ENCODE measurements around the gene RAB1A.
A peak's percentile ranks its signal among the peaks of the same experiment; 100 is the strongest.
"Not testable (repeated sequence)": the region's sequence is repeated elsewhere in the genome, so short reads cannot be mapped to it uniquely, and the experiment has no call there.

The RAB1A gene

DNA sequence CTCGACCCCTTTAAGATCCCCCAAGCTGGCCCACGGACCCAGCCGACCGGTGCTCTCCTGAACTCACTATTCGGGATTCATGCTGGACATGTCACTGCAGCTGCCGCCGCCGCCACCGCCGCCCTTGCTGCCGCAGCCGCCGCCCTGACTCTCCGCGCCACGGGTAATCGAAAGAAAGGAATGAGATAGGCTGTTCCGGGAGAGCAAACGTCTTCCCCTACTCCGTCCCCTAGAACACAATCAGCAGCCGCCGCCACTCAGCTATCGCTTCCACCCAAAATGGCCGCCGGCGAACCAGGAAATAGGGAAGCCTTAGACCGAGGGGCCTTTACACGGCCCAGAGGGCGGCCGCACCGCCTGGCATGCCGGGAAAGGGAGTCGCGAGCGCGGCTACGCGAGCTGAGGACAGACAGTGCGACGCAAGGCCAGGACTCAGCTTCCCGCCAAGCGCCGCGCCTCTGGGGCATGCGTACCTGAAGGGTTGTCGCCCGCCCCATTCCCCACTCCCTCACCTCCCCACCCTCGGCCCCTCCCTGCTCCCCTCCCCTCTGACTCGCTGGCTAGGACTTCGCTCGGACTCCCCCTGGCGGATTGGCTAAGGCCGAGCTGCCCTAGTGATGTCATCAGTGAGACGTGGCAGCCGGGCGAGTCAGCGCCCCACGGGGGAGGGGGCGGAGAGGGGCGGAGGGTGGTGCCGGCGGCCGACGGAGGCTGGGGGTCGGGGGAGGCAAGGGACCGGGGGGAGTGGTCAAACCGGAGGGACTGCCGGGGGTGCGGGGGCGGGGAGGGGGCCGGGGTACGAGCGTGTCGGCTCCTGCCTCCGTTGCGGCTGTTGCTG, at the start of gene RAB1A:
TSS of gene RAB1A (minus strand) at position 281 of the 838 bp plus-strand sequence. CDS start at position 90, 191 bp downstream.
- DNase-seq: peak; percentile 100

DNA sequence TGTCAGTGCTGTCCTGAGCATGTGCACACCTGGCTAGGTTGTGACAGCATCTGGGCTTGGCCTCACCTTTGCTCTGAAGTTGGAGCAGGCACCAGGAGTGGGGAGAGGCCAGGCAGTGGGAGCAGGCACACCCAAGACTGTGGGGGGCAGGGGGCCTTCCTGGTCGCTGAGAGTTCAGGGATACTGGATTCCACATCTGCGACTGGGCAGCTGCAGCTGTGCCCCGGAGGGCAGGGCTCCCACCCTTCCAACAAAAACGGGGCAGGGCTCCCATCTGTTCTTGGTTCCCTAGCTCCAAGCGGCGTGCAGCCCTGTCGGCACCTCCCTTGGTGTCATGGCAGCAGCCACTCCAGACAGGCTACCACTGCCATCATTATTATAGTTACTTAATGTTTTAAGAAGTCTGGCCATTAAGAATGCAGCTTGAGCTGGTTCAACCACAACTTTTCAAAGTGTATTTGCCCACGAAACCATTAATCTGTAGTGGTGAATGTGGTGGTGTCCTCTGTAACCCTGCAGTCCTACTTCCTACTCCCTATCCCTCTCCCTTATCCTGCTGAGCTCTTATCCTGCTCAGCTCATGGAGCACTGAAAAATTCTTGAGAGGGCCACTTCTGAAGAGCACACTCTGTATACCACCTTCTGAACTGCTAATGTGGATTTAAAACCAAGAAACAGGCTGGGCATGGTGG, 48.0 kb upstream of the RAB1A start:
- DNase-seq: no peak

DNA sequence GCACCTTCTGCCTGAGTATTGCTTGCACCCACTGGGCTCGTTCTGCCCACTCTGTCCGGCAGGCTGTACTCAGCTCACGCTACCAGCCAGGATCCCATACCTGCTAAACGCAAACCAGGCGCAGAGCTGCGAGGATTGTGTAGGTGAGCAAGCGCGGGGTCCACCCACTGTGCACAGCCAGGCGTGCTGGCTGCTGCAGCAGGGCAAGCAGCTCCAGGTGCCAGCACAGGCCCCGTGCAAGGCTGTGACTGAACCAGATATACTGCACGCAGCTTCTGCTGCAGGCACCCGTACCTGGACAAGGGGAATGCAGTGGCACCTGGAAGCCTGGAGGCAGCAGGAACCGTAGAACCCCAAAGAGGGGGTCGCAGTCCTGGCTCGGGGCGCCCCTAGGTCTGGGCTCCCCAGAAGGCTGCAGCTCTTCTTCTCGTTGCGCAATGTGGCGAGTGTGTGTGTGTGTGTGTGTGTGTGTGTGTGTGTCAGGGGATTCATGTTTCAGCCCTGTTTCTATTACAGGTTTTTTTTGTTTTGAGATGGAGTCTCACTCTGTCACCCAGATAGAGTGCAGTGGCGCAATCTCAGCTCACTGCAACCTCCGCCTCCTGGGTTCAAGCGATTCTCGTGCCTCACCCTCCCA, 46.1 kb upstream of the RAB1A start:
- no peak for DNase-seq

DNA sequence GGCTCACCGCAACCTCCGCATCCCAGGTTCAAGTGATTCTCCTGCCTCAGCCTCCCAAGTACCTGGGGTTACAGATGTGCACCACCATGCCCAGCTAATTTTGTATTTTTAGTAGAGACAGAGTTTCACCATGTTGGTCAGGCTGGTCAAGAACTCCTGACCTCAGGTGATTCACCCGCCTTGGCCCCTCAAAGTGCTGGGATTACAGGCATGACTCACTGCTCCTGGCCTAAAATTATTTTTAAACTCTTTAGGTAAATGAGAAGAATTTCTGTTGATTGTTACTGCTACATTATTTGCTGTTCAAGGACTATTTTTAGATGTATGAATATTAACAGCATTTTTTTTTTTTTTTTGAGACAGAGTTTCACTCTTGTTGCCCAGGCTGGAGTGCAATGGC, 44.1 kb upstream of the RAB1A start:
- not testable (repeated sequence) for DNase-seq

DNA sequence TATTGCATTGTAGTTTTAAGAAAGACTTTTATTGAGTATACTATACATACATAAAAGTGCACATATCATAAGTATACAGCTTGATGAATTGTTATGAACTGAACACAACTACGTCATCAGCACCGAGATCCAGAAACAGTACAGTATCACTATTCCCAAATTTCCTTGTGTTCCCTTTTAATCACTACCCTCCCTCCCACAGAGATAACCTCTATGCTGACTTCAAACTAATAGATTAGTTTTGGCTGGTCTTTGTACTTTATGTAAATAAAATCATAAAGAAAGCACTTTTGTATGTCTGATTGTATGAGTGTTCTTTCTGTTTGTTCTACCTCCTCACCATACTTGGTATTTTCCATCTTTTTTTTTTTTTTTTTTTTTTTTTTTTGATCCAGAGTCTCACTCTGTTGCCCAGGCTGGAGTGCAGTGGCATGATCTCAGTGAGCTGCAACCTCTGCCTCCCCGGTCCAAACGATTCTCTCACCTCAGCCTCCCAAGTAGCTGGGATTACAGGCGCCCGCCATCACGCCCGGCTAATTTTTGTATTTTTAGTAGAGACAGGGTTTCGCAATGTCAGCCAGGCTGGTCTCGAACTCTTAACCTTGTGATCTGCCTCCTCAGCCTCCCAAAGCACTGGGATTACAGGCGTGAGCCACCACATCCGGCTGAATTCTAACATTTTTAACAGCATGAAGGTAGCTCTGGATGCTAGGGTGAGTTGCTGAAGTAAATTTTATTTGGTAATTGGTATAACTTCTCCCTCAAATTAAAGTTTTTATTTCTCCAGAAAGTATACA, 43.3 kb upstream of the RAB1A start:
- DNase-seq: no peak

DNA sequence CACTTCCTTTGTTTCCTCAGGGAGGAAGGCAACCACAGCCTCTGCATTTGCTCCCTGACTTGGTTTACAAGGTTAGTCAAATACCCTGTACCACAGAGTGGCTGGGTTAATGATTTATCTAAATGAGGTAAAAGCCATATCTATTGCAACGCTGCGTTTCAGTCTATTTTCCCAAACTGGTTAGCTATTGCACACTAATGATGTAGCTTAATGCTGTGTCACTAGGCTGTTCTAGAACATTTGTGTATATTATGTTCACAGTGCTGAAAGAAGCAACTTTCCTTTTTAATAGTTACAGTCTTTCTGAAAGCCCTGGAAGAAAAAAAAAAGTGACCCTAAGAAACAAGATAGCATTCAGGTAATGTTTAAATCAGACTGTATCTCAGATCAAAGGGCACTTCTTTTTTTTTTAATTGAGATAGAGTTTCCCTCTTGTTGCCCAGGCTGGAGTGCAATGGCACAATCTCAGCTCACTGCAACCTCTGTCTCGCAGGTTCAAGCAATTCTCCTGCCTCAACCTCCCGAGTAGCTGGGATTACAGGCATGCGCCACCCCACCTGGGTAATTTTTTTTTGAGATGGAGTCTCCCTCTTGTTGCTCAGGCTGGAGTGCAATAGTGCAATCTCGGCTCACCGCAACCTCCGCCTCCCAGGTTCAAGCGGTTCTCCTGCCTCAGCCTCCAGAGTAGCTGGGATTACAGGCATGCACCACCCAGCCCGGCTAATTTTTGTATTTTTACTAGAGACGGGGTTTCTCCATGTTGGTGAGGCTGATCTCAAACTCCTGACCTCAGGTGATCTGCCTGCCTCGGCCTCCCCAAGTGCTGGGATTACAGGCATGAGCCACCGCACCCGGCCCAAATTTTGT, 40.9 kb upstream of the RAB1A start:
- DNase-seq: not testable (repeated sequence)

DNA sequence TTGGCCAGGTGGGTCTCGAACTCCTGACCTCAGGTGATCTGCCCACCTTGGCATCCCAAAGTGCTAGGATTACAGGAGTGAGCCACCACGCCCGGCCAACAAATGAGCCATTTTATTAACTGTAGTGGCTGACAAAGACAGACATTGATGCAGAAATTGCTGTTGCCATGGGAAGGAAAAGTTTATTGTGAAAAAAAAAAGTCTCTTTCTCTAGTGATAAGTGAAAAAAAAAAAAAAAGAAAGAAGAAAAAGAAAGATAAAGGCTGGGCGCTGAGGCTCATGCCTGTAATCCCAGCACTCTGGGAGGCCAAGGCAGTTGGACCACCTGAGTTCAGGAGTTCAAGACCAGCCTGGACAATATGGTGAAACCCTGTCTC, 39.8 kb upstream of the RAB1A start:
- DNase-seq: no peak

DNA sequence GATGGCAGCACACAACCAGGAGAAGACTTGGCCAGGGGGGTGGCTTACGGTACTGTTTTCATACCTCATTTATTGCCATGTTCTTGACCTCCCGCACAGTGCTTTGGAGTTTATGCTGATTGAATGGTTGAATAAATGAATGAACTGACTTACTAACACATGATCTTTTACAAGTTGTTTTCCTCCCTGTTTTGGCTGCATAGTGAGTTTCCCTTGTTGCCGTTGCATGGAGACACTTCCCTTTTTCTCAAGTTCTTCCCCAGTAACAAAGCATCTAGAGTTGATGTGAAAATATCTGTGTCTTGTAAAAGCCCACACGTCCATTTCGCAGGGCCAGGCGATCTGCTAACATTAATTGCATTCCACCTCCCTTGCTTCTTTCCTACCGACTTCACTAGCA, 35.7 kb upstream of the RAB1A start:
- no peak for DNase-seq

DNA sequence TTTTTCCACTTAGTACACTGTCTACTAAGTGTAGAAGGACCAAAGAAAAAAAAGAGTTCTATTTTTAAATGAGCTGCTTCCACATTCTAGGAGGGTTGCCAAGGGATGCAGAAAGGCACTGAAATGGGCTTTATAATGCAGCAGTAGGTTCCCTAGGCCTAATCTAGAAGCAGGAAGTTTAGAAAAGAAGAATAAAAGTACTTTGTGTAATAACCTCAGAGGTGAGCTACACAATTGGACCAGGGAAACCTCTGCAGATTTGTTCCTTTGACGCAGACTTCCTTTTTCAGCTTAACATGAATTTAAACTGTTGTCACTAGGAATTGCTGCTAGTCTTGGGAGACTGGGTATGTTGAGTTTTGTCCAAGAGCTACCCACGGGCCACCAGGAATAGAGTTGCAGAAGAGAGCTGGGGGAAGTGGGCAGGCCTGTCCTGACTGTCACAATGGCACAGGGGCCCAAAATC, 34.6 kb upstream of the RAB1A start:
- DNase-seq: no peak

DNA sequence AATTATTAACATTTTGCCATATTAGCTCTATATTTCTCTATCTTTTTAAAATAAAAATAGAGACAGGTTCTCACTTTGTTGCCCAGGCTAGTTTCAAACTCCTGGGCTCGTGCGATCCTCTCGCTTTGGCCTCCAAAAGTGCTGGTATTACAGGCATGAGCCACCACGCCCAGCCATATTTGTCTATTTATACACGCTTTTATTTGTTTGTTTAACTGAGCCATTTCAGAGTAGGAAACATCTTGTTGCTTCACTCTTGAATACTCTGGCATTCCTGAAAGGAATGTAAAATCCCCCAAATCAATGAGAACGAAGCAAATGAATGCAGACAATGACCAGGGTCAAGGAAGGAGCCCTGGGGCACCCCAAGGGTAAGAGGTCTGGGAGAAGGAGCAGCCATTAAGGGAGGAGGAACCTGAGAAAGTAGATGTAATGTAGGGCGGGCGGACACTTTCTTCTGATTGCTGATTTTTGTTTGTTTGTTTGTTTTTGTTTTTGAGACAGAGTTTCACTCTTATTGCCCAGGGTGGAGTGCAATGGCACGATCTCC, 31.7 kb upstream of the RAB1A start:
- no peak for DNase-seq

DNA sequence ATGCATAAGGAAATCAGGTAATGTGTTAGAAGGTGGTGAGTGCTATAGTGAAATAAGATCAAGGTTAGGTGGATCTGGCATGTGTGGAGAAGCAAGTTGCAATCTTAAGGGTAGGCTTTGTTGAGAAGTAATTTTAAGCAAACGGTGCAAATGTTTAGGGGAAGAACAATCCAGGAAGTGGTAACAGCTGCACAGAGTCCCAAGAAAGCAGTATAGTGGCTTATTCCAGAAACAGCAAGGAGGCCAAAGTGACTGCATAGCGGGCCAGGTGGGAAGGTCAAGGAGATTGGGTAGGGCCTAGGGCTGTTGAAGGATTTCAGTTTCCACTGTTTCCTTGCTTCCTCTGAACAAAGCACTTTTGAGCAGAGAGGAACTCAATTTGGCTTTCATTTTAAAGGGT, 30.0 kb upstream of the RAB1A start:
- DNase-seq: no peak

DNA sequence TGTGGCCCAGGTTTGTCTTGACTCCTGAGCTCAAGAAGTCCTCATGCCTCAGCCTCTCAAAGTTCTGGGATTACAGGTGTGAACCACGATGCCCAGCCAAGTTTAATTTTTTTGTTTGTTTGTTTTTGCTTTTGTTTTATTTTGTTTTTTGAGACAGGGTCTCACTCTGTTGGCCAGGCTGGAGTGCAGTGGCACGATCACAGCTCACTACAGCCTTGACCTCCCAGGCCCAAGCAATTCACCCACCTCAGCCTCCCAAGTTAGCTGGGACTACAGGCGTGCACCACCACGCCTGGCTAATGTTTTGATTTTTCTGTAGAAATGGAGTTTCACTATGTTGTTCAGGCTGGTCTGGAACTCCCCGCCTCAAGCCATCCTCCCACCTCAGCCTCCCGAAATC, 29.4 kb upstream of the RAB1A start:
- no peak for DNase-seq

DNA sequence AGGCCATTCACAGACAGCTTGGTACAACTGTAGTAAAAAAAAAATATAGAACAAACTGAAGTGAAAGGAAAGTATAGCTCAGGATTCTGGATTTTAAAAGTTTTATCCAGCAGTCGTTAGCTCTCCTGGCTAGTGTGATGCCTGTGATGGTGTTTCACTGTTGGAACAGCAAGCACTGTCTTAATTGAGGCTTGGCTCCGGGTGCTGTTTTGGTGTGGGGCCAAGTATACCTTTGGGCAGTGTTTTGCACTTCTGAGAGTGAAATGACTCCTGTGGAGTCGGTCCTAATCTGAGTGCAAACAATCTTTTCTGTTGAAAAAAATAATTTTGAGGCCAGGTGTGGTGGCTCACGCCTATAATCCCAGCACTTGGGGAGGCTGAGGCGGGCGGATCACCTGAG, 28.7 kb upstream of the RAB1A start:
- no peak for DNase-seq

DNA sequence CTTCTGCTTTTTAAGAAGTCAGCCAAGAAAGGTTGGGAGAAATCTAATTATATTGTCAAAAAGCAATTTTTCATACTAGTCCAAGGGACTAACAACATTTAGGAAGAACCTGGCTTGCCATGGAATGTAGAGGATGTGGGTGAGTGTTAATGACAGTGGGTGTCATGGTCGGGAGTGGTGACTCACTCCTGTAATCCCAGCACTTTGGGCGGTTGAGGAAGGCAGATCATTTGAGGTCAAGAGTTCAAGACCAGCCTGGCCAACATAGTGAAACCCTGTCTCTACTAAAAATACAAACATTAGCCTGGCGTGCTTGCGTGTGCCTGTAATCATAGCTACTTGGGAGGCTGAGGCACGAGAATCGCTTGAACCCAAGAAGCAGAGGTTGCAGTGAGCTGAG, 27.9 kb upstream of the RAB1A start:
- DNase-seq: not testable (repeated sequence)

DNA sequence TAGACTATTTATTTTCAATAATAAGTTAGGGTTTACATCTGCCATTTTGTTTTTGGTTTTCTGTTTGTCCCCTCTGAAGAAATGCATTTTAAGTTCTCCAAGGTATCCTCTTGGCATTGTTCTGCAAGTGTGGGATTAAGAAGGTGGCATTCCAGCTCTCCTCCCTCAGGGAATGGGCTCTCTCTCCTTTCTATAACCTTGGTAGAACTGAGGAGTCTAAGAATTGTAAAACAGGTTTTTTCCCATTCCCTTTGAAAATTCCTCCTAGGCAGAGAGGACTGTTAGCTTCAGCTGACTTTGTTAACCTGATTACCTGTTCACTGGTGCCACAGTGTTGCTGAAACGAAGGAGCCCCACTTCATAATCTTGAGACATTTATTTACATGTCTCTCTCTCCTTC, 26.1 kb upstream of the RAB1A start:
- DNase-seq: no peak

DNA sequence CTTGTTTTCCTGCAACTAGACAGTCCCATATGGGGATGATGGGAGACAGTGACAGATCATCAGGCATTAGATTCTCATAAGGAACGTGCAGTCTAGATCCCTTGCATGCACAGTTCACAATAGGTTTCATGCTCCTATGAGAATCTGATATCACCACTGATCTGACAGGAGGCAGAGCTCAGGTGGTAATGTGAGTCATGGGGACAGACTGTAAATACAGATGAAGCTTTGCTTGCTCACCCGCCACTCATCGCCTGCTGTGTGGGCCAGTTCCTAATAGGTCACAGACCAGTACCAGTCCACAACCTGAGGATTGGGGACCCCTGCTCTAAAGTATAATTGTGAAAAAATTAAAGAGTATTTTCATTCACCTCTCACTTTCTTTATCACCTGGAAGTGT, 23.6 kb upstream of the RAB1A start:
- DNase-seq: no peak

DNA sequence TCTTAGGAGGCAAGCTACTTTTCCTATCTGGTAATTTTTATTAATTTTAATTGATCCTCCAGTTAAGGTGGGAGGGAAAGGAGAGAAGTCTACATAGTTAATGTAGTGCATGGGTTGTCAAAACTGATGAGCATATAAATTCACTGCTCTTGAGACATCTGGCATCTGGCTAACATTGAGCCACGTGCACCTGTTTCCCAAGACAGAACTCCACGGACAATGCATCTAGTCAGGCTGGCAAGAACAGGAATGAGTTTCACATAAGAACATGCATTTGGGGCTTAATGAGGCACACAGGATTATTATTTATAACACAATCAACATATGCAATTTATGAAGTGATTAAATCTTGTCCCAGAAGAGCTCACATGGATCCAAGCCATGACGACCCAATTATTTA, 16.2 kb upstream of the RAB1A start:
- DNase-seq: no peak

DNA sequence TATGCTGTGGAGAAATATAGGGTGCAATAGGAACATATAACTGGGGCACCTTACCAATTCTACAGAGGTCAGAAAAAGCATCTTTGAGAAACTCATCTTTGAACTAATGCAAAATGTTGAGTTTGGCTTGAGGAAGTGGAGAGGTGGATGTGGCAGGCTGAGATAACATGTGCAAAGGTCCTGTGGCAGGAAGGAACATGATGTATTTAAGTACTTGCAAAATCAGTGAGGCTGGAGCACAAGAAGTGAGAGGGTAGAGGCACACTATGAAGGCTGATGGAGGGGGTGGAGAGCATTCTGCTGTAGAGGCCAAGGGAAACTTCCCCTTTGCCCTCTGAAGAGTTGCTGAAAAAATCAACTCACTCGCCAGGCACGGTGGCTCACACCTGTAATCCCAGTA, 14.7 kb upstream of the RAB1A start:
- no peak for DNase-seq

DNA sequence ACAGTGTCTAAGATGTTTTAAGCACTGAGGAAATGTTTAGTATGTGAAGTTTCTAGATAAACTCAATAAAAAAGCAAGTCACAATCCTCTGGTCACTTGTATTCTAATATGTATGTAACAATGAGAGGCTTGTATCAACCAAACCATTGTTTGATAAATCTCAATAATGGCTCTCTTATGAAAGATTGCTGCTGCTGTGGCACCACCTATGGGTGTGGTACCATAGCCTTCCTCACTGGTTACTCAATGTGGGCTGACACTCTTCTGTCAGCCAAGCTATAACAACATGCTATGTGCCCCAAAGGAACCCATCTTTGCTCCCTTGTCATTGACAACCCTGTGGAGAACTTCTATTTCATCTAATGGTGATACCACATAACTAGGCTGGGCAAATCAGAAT, 12.6 kb upstream of the RAB1A start:
- DNase-seq: no peak

DNA sequence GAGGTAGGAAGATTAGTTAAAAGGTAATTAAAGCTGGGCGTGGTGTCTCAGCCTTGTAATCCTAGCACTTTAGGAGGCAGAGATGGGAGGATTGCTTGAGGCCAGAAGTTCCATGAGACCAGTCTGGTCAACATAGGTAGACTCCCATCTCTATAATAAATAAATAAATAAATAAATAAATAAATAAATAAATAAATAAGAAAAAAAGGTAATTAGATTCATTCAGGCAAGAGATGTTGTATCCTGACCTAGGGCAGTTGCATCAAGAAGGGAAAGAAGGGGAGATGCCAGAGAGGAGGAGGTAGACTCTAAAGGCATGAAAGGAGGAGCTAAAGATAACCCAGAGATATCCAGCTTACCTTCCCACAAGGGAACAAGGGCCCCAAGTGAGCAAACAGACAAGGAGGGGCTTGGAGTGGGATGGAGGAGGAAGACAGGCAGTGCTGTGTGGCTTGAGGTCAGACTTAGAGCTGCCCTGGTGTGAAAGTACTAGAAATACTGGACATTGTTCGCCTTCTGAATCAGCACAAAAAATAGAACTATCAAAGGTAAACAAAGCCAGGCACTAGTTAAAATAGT, 7.4 kb upstream of the RAB1A start:
- no peak for DNase-seq

DNA sequence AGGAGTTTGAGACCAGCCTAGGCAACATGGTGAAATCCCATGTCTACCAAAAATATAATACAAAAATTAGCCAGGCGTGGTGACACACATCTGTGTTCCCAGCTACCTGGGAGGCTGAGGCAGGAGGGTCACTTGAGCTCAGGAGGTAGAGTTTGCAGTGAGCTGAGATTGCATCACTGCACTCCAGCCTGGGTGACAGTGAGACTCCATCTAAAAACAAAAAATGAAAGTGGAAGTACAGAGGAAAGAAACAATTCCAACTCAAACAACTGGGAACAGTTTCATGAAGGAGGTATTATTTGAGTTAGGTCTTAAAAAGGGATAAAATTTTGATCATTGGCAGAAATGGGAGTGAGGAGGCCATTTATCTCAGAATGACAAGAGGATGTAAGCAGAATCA, 6.3 kb upstream of the RAB1A start:
- DNase-seq: no peak
